Retinal pigment epithelial cell (primary cell): ENCODE measurements around the gene TMTC4.

Experiments
- DNase-seq: peaks from one replicate; pipeline ENCODE4 v3.0.0-alpha.2; 2010; ENCODE audit warnings: low read depth
- H3K4me3 ChIP-seq: 2 replicates; pipeline ENCODE4 v1.5.1; 2011; ENCODE audit warnings: mild to moderate bottlenecking, low read length, control low read depth, moderate library complexity
- TF ChIP-seq, protein P1 (sequence below): conservative IDR thresholded peaks from 2 replicates; pipeline ENCODE4 v1.5.1; 2011; ENCODE audit warnings: low read depth, low read length, control low read depth, inconsistent platforms

The TMTC4 gene

DNA sequence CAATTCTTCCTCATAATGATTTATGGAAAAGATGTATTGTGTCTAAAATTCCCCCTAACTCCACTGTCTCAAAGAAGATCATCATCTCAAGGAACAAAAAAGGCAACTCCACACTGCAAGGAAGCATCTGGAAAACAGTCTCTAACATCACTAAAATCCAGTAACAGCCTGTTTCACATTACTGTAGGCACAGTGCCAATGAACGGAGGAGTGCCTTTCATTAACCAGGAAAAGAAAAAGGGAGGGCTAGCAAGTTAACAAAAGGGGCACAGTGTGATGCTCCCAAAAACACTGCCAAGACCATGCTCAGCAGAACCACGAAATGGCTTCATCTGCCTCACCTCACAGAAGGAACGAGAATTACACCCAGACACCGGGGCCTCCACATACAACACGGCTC is 8.5 kb downstream of the TMTC4 start:
- TF ChIP-seq, protein P1, sequence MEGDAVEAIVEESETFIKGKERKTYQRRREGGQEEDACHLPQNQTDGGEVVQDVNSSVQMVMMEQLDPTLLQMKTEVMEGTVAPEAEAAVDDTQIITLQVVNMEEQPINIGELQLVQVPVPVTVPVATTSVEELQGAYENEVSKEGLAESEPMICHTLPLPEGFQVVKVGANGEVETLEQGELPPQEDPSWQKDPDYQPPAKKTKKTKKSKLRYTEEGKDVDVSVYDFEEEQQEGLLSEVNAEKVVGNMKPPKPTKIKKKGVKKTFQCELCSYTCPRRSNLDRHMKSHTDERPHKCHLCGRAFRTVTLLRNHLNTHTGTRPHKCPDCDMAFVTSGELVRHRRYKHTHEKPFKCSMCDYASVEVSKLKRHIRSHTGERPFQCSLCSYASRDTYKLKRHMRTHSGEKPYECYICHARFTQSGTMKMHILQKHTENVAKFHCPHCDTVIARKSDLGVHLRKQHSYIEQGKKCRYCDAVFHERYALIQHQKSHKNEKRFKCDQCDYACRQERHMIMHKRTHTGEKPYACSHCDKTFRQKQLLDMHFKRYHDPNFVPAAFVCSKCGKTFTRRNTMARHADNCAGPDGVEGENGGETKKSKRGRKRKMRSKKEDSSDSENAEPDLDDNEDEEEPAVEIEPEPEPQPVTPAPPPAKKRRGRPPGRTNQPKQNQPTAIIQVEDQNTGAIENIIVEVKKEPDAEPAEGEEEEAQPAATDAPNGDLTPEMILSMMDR: no peak
- no peak for DNase-seq
- no peak overlapping the region for H3K4me3 ChIP-seq

DNA sequence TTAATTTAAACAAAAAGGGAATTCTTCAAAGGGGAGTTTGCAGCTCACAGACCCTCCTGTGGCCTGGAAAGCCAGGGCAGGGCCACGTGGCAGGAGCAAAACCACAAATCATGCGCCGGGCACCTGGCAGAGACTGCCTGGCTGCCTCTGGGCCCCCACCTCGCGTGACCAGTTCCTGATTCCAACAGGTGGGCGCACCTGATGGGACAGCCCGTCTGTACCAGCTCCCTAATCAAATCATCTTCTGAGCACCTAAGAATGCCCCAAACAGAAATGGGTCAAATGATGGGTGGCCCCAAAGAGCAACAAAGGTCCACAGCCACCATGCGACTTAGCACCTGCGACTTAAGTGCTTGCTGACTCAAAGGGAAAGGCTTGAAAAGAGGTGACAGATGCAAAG is 9.2 kb downstream of the TMTC4 start:
- no peak for DNase-seq
- TF ChIP-seq, protein P1: no peak
- no peak overlapping the region for H3K4me3 ChIP-seq

GRCh38 chr13:100664171-100664900 is 10.3 kb downstream of the TMTC4 start:
- DNase-seq: no peak
- TF ChIP-seq, protein P1: no peak
- no peak overlapping the region for H3K4me3 ChIP-seq

GRCh38 chr13:100662468-100663211 is 12.0 kb downstream of the TMTC4 start:
- TF ChIP-seq, protein P1: no peak
- H3K4me3 ChIP-seq: no peak overlapping the region
- DNase-seq: no peak

- TF ChIP-seq, protein P1: no peak
- DNase-seq: no peak
Observed at GRCh38 chr13:100660761-100661160, 13.8 kb downstream of the TMTC4 start.

GRCh38 chr13:100659578-100659977 is 15.0 kb downstream of the TMTC4 start:
- H3K4me3 ChIP-seq: no peak overlapping the region
- TF ChIP-seq, protein P1: peak; percentile 0
- DNase-seq: no peak

More at GRCh38 chr13:100660761-100661160, 13.8 kb downstream of the TMTC4 start:
- no peak overlapping the region for H3K4me3 ChIP-seq
